HepG2 (cell line): Measurements from ENCODE around the gene MICAL1. TPM values are rescaled to one million over a fixed set of nuclear protein-coding genes. Genes with fewer than 3 reads are reported as not detected.

Experiments
- AGO2 ChIP-seq: fragments of 200-400 bp; formaldehyde crosslinking; optimal IDR thresholded peaks from 2 replicates; pipeline ENCODE3; 2017; ENCODE audit warnings: mild to moderate bottlenecking, low read depth, low read length, moderate library complexity
- ATAD3A ChIP-seq: sonication (generic); formaldehyde crosslinking; IDR thresholded peaks from 2 replicates; pipeline ENCODE4 v1.4.0; 2020; ENCODE audit warnings: missing genetic modification reagents
- HES4 ChIP-seq: sonication (generic); formaldehyde crosslinking; IDR thresholded peaks from 2 replicates; pipeline ENCODE4 v1.9.0; 2021; ENCODE audit warnings: mild to moderate bottlenecking, missing genetic modification reagents, borderline replicate concordance
- HNRNPK ChIP-seq: fragments of 200-400 bp; formaldehyde crosslinking; IDR thresholded peaks from 2 replicates; pipeline ENCODE4 v1.6.1; 2018; ENCODE audit warnings: low read length, low read depth, moderate library complexity, mild to moderate bottlenecking; ENCODE audit not compliant: poor library complexity, severe bottlenecking
- NR1H2 ChIP-seq: sonication (generic); formaldehyde crosslinking; IDR thresholded peaks from 2 replicates; pipeline ENCODE4 v1.8.1; 2022; ENCODE audit warnings: low read depth, missing genetic modification reagents, borderline replicate concordance
- NR2F2 ChIP-seq: IDR thresholded peaks from 2 replicates; pipeline ENCODE4 v1.6.1; 2012; ENCODE audit warnings: low read depth, inconsistent platforms, borderline replicate concordance
- PCBP2 ChIP-seq: fragments of 200-400 bp; formaldehyde crosslinking; optimal IDR thresholded peaks from 2 replicates; pipeline ENCODE3; 2018; ENCODE audit warnings: low read length, low read depth; ENCODE audit not compliant: poor library complexity, severe bottlenecking
- PHF5A ChIP-seq: IDR thresholded peaks from one replicate; pipeline ENCODE4 v1.6.1; 2018; ENCODE audit warnings: low read depth, missing genetic modification reagents; ENCODE audit not compliant: unreplicated experiment
- ZFP36L1 ChIP-seq: sonication (generic); formaldehyde crosslinking; IDR thresholded peaks from 2 replicates; pipeline ENCODE4 v1.8.0; 2022; ENCODE audit warnings: mild to moderate bottlenecking, missing genetic modification reagents, moderate library complexity
- ZNF333 ChIP-seq: sonication (generic); formaldehyde crosslinking; IDR thresholded peaks from 2 replicates; pipeline ENCODE4 v1.4.0; 2020; ENCODE audit warnings: mild to moderate bottlenecking, missing genetic modification reagents, borderline replicate concordance
- ZNF652 ChIP-seq: IDR thresholded peaks from 2 replicates; pipeline ENCODE4 v1.6.1; 2016; ENCODE audit warnings: low read depth, borderline replicate concordance
- ZSCAN25 ChIP-seq: sonication (generic); formaldehyde crosslinking; IDR thresholded peaks from 2 replicates; pipeline ENCODE4 v1.8.0; 2022; ENCODE audit warnings: mild to moderate bottlenecking, missing genetic modification reagents
- polyA plus RNA-seq, 8 experiments: library from polyadenylated mRNA; depleted of rRNA in 3 of 8; stranded (reverse) in 7 of 8; unstranded in 1 of 8; fragments of >200 nt; fragmentation: Illumina TruSeq in 4 of 8; extraction: Trizol in 4 of 8; gene quantifications; 2 replicates each; pipeline versions ENCODE4 v1.2.1 to v1.2.3, GENCODE V29; 2011 to 2016; ENCODE audit warnings: low read depth in 4 of 8, missing spikeins in 1 of 8, mixed read lengths in 1 of 8; ENCODE audit not compliant: insufficient read depth in 1 of 8
- total RNA-seq, 5 experiments: library from RNA; depleted of rRNA; stranded (reverse); fragments of >200 nt; fragmentation: Illumina TruSeq; extraction: Trizol; gene quantifications; 2 replicates each; pipeline ENCODE4 v1.2.3, GENCODE V29; 2016; ENCODE audit warnings: low read depth in 1 of 5
- TF ChIP-seq, protein P1 (sequence below): sonication (generic); formaldehyde crosslinking; IDR thresholded peaks from 2 replicates; pipeline ENCODE4 v1.4.0; 2020; ENCODE audit warnings: missing genetic modification reagents, borderline replicate concordance
- TF ChIP-seq, protein P2 (sequence below): sonication (generic); formaldehyde crosslinking; IDR thresholded peaks from 2 replicates; pipeline ENCODE4 v1.5.0; 2020; ENCODE audit warnings: mild to moderate bottlenecking, low read depth, missing genetic modification reagents, borderline replicate concordance
- TF ChIP-seq, protein P3 (sequence below): sonication (generic); formaldehyde crosslinking; IDR thresholded peaks from 2 replicates; pipeline ENCODE4 v1.4.0; 2020; ENCODE audit warnings: missing genetic modification reagents, borderline replicate concordance
- TF ChIP-seq, protein P4 (sequence below): sonication (generic); formaldehyde crosslinking; IDR thresholded peaks from 2 replicates; pipeline ENCODE4 v1.4.0; 2020; ENCODE audit warnings: missing genetic modification reagents

MICAL1 gene
- total and polyA plus RNA-seq, 2 of the 13 experiments (the other 11 are each of a cell fraction or from before 2014, with no cell fraction given), result 6.9 to 39.0 TPM

DNA sequence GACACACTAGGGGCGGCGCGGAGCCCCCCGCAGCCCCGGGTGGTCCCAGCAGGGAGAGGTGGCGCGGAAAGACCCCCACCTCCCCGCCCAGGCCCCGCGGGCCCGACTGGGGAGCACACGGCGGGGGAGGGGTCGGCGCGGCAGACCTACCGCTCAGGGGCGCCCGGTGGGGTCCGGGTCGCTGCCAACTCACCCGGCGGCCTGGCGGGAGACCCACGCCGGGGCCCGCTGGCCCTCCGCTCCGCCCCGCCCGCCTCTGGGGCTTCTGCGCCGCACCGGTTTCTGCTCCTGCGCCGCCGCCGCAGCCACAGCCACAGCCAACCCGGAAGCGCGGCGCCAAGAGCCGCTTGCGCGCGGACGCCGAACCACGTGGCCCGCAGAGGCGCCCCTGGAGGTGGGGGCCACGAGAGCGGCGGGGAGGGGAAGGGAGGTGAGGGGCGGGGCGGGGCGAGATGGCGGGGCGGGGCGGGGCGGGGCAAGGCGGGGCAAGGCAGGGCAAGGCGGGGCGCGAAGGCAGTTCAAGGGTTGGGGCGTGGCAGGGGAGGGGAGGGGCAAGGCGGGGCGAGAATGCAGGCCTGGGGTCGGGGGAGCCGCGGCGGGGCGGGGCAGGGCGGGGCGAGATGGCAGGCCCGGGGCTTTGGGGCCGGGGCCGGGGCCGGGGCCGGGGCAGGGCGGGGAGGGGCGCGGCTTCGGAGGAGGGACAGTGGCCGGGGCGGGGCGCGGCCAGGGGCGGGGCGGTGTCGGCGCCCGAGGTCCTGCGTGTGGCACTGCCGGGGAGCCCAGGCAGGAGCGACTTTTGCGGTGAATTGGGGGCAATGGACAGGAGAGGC is 27.5 kb upstream of the MICAL1 start, which contains the start of gene ZBTB24 (continued):
- no peak for TF ChIP-seq ATAD3A
- TF ChIP-seq AGO2, result no peak
- TF ChIP-seq ZFP36L1, result 0 out of 2 replicates have a peak, but pooled peaks have one; percentile 56
- TF ChIP-seq NR1H2 (CRISPR knock-in tag), result no peak
- peak; percentile 77 for TF ChIP-seq HES4 (CRISPR knock-in tag)
- TF ChIP-seq HNRNPK, result peak; percentile 80
- TF ChIP-seq, protein P1, sequence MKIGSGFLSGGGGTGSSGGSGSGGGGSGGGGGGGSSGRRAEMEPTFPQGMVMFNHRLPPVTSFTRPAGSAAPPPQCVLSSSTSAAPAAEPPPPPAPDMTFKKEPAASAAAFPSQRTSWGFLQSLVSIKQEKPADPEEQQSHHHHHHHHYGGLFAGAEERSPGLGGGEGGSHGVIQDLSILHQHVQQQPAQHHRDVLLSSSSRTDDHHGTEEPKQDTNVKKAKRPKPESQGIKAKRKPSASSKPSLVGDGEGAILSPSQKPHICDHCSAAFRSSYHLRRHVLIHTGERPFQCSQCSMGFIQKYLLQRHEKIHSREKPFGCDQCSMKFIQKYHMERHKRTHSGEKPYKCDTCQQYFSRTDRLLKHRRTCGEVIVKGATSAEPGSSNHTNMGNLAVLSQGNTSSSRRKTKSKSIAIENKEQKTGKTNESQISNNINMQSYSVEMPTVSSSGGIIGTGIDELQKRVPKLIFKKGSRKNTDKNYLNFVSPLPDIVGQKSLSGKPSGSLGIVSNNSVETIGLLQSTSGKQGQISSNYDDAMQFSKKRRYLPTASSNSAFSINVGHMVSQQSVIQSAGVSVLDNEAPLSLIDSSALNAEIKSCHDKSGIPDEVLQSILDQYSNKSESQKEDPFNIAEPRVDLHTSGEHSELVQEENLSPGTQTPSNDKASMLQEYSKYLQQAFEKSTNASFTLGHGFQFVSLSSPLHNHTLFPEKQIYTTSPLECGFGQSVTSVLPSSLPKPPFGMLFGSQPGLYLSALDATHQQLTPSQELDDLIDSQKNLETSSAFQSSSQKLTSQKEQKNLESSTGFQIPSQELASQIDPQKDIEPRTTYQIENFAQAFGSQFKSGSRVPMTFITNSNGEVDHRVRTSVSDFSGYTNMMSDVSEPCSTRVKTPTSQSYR (CRISPR knock-in tag), result no peak
- no peak; the same call in none of the 2 replicates for TF ChIP-seq ZSCAN25
- TF ChIP-seq PCBP2, result no peak
- TF ChIP-seq PHF5A (CRISPR knock-in tag), result no peak
- no peak for TF ChIP-seq ZNF652 (CRISPR knock-in tag)
- TF ChIP-seq ZNF333 (CRISPR knock-in tag), result no peak
- TF ChIP-seq, protein P2, sequence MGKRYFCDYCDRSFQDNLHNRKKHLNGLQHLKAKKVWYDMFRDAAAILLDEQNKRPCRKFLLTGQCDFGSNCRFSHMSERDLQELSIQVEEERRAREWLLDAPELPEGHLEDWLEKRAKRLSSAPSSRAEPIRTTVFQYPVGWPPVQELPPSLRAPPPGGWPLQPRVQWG (CRISPR knock-in tag), result no peak
- TF ChIP-seq, protein P3, sequence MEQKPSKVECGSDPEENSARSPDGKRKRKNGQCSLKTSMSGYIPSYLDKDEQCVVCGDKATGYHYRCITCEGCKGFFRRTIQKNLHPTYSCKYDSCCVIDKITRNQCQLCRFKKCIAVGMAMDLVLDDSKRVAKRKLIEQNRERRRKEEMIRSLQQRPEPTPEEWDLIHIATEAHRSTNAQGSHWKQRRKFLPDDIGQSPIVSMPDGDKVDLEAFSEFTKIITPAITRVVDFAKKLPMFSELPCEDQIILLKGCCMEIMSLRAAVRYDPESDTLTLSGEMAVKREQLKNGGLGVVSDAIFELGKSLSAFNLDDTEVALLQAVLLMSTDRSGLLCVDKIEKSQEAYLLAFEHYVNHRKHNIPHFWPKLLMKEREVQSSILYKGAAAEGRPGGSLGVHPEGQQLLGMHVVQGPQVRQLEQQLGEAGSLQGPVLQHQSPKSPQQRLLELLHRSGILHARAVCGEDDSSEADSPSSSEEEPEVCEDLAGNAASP (CRISPR knock-in tag), result no peak
- no peak for TF ChIP-seq NR2F2
- TF ChIP-seq, protein P4, sequence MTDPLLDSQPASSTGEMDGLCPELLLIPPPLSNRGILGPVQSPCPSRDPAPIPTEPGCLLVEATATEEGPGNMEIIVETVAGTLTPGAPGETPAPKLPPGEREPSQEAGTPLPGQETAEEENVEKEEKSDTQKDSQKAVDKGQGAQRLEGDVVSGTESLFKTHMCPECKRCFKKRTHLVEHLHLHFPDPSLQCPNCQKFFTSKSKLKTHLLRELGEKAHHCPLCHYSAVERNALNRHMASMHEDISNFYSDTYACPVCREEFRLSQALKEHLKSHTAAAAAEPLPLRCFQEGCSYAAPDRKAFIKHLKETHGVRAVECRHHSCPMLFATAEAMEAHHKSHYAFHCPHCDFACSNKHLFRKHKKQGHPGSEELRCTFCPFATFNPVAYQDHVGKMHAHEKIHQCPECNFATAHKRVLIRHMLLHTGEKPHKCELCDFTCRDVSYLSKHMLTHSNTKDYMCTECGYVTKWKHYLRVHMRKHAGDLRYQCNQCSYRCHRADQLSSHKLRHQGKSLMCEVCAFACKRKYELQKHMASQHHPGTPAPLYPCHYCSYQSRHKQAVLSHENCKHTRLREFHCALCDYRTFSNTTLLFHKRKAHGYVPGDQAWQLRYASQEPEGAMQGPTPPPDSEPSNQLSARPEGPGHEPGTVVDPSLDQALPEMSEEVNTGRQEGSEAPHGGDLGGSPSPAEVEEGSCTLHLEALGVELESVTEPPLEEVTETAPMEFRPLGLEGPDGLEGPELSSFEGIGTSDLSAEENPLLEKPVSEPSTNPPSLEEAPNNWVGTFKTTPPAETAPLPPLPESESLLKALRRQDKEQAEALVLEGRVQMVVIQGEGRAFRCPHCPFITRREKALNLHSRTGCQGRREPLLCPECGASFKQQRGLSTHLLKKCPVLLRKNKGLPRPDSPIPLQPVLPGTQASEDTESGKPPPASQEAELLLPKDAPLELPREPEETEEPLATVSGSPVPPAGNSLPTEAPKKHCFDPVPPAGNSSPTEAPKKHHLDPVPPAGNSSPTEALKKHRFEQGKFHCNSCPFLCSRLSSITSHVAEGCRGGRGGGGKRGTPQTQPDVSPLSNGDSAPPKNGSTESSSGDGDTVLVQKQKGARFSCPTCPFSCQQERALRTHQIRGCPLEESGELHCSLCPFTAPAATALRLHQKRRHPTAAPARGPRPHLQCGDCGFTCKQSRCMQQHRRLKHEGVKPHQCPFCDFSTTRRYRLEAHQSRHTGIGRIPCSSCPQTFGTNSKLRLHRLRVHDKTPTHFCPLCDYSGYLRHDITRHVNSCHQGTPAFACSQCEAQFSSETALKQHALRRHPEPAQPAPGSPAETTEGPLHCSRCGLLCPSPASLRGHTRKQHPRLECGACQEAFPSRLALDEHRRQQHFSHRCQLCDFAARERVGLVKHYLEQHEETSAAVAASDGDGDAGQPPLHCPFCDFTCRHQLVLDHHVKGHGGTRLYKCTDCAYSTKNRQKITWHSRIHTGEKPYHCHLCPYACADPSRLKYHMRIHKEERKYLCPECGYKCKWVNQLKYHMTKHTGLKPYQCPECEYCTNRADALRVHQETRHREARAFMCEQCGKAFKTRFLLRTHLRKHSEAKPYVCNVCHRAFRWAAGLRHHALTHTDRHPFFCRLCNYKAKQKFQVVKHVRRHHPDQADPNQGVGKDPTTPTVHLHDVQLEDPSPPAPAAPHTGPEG (CRISPR knock-in tag), result no peak
